Testis (tissue), 2 donors: ENCODE results near the gene TOLLIP.

Source experiments
- CTCF ChIP-seq, 3 experiments: fragments of 450-650 bp in 2 of 3; fragments of 200-600 bp in 1 of 3; sonication (generic) in 1 of 3; IDR thresholded peaks; one replicate each; pipeline ENCODE4 v1.5.1; 2016 to 2019; ENCODE audit warnings: antibody characterized with exemption in 3 of 3, mild to moderate bottlenecking in 2 of 3, moderate library complexity in 1 of 3
- POLR2A ChIP-seq: fragments of 450-650 bp; IDR thresholded peaks from one replicate; pipeline ENCODE4 v1.6.1; 2017; ENCODE audit warnings: antibody characterized with exemption, mild to moderate bottlenecking, moderate library complexity

GRCh38 chr11:1346669-1347390 lies 37.4 kb upstream of the TOLLIP start:
- TF ChIP-seq CTCF (IDR thresholded peaks at IDR 0.05) (no peak), POLR2A (no peak)
